T-helper 2 cell (primary cell): Measurements from ENCODE around the gene PROM2.

Experiments
- DNase-seq, 5 experiments: peaks; one replicate each; pipeline versions ENCODE4 v3.0.0 to v3.0.0-alpha.2; 2012 to 2022

The PROM2 gene

GRCh38 chr2:95325026-95325425, 50.8 kb downstream of the PROM2 start:
- DNase-seq, result no peak

GRCh38 chr2:95325590-95326432, 51.6 kb downstream of the PROM2 start:
- DNase-seq, result no peak

DNA sequence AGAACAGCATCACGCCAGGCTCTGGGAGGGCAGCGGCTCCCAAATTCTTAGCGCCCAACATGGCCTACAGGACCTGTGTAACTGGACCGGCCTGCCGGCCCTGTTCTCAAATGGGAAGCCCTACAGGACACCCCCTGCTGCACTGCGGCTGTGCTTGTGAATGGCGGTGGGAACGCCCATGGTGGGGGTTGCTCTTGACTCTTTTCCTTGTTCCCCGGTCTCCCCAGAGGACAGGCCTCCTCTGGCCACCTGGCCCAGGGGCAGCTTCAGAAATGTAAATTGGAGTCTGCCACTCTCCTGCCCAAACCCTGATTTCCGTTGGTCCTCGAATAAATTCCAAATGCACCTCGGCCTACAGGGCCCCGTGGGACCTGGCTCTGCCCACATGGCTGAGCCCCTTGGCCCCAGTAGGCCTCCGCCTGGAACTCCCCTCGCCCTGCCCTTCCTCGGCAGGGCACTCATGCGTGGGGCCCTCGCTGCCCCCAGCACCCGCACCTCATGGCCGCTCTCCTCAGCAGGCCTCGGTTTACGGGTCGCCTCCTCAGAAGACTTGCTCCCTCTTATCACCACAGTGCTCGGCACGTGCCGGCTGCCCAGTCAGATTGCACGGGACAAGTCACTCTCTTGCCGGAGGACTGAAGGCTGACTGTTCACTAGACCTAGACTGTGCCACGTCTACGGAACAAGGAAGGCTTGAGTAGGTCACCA, 52.3 kb downstream of the PROM2 start:
- no peak for DNase-seq

GRCh38 chr2:95327861-95328260, 53.6 kb downstream of the PROM2 start:
- no peak for DNase-seq

GRCh38 chr2:95328358-95329125, 54.3 kb downstream of the PROM2 start:
- no peak for DNase-seq

DNA sequence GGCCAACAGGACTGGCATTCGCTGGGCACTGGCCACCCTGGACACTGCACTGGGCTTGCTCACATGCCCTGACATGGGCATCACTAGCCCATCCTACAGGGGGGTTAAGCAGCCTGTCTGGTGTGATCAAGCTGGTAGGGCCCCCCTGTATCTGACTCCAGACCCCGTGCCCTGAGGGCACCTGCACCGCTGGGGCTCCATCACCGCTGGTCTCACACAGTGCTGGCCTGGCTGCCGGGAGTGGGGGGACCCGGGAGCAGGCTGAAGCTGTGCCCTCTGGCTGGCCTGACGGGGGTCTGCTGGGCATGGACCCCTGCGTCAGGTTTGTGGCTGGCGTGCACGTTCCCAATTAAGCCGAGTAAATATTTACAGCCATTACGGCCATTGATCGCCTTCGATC, 55.2 kb downstream of the PROM2 start:
- no peak for DNase-seq

GRCh38 chr2:95329891-95330793, 55.9 kb downstream of the PROM2 start:
- DNase-seq, result no peak

GRCh38 chr2:95330794-95331338, 56.6 kb downstream of the PROM2 start:
- DNase-seq, result no peak

- no peak for DNase-seq
These were observed 57.4 kb downstream of the PROM2 start for GRCh38 chr2:95331606-95332005.

DNA sequence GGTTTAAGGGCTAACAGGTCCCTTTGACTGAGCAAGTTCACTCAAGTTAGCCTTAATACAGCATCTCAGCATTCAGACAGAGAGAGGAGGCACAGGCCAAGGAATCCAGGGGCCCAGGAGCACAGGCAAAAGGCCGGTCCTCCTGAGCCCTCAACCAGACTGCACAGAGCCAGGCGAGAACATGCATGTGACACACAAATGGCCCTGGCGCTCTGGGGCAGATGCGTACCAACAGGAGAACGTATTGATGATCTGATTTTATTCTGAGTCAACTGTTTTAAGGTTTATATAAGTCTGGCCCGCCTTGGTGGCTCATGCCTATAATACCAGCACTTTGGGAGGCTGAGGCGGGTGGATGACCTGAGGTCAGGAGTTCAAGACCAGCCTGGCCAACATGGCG, 57.8 kb downstream of the PROM2 start:
- no peak for DNase-seq

GRCh38 chr2:95333056-95333455, 58.8 kb downstream of the PROM2 start:
- DNase-seq, result no peak

- no peak for DNase-seq
These were observed 59.7 kb downstream of the PROM2 start for GRCh38 chr2:95333888-95334338.

DNA sequence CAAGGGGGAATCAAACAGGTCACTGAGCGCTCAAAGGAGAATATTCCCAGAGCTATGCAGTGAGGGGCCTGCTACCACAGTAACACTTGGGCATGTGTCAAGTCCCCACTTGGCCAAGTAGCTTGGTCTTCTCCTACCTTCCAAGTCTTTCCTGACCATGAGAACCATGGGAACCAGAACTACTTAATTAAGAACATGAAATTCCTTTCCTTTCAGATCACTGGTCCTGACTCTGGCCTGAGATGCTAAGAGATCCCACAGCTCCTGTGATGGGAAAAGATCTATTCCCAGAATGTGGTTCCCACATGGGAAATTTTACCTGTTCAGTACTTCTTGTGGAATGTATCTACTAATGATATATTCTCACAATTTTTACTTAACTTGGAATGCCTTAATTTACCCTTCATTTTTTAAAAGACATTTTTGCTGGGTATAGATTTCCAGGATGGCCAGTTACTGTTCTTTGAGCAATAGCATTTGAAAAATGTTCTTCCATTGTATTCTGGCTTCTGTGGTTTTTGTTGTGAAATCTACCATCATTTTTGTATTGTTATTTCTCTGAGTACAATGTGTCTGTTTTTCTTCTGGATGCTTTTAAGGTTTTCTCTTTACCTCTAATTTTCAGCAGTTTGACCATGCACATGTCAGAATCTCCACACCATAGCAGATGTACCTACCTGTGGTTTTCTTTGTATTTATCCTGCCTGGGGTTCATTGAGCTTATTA, 60.8 kb downstream of the PROM2 start:
- DNase-seq, result no peak

- DNase-seq, result no peak
These were observed 62.2 kb downstream of the PROM2 start for GRCh38 chr2:95336406-95336805.

- no peak for DNase-seq
These were observed 63.6 kb downstream of the PROM2 start for GRCh38 chr2:95337829-95338228.
